ENCODE measurements around the gene CSTPP1.

Gene CSTPP1

DNA sequence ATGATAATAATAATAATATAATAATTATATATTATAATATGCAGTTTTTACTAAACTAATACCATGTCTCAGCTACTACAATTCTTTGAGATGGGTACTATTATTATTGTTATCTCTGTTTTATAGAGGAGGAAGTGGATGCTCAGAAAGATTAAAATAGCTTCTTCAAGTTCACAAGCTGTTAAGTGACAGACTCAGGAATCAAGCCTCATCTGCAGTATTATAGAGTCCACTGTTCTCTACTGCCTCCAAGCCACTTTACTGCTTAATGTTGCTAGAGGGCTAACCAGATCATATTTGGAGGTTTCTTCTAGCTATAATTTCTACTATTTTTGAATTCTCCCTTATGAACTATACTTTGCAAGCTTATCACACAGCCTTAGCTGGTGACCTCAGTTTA, 62.7 kb downstream of the CSTPP1 start:
- no peak for DNase-seq

DNA sequence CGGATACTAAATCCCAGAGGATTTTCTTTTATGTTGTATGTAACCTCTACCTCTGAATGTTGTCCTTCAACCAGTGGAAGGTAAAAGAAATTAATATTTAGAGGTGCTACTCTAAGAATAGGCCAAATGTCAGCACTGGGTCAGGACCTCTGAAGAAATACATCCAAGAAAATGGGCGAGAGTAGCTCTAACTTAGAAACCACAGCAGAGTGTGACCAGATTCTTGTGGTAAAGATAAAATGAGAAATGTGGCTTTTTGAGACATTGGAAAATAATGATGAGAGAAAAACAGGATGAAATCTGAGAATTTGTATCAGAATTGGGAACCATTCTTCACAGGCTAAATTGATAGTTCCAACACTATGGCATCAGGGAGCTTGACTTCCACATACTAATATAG, 63.5 kb downstream of the CSTPP1 start:
- DNase-seq, result no peak

DNA sequence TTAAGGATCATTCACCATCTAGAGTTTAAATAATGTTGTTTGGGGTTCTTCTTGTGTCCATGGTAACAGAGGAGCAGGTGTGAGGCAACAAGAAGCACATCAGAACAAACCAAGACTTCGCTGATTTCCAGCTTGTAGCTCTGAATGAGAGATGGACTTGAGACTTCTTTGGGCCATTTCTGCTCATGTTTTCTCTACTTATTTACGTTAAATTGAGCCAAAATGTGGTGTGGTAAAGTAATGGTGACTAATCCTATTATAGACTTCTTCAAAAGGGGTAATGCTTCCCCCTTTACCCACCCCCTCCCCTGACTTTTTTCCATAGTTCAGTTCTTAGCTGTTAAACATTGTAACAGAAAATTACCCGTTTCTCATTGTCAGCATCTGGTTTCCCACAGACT, 65.2 kb downstream of the CSTPP1 start:
- DNase-seq, result no peak

DNA sequence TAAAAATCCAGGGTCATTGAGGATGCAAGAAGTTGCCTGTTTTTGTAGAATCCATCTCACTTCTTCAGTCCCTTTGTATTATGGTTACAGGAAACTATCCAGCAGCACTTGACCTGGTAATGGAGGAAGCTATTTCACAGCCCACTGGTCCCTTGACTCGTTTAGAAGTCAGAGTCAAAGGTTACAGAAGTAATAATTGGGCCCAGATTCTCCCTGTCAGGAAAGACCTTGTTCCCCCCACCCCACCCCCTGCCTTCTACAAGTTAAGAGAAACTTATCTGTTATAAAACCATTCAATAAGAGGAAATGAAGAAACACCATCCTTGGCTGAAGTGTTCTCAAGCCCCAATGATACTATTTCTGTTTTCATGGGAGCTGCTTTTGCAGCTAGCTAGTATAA, 65.8 kb downstream of the CSTPP1 start:
- DNase-seq, result no peak

DNA sequence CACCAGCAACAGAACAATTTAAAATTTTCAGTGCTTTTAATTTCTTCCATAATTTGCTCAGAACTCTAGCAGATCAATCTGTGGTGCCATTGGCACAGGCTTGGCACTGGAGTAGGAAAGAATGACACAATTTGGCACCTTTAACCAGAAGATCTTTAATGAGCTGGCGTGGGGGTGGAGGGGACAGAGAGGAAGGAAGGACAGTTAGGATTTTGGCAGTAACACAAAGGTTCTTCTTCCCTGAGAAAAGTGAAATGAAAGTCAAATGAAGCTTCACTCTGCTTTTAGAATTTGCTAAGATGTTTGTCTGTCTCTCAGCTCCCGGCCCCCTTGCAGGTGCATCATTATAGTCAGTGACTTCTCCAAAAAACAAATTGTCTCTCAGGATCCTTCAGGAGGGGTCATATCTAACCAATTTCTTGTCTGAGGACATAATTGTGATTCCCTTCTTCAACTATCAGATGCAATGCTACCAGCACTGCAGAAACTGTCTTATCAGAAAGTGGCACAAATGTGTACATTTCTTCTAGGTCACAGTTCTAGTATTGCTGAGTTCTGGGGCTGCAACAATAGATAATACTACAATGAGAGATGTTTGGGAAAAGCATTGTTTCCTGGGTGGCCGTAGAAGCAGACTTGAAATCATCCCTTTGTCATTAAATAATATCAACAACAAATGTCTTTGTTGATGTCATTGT, 66.8 kb downstream of the CSTPP1 start:
- no peak for DNase-seq

DNA sequence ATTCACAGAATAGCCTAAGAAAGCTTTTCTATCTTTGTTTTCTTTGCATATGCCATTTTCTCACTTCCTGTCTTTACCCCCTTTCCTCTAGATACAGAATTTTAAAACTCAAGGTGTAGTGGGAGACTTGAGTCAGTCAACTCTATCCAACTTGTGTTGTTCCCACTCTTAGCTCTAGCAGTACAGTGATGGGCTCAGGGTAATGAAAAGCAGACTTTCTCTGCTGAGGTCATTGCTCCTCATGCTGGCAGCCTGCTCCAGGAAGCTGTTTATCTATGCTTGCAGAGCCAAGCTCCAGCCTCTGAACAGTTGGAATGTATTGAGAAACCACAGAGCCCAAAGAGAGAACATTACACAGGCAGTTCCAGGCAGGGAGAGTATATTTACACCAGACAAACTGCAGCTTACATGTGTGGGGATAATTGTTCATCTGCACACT, 68.1 kb downstream of the CSTPP1 start:
- DNase-seq, result no peak

DNA sequence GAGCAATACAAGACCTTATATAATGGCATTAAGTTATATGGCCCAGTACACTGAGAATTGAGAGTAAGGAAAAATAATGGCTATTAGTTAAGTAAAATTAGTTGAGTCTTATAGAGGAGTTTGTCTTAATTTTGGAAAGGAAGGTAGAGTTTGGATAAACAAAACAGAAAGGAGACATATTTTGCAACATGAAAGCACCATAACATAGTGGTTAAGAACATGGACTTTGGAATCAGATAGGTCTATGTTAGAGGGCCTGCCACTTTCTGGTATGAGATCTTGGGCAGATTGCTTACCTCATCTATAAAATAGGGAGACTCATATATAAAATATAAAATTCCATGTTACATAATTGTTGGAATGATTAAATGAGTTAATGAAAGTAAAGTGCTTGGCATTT, 68.9 kb downstream of the CSTPP1 start:
- no peak for DNase-seq

DNA sequence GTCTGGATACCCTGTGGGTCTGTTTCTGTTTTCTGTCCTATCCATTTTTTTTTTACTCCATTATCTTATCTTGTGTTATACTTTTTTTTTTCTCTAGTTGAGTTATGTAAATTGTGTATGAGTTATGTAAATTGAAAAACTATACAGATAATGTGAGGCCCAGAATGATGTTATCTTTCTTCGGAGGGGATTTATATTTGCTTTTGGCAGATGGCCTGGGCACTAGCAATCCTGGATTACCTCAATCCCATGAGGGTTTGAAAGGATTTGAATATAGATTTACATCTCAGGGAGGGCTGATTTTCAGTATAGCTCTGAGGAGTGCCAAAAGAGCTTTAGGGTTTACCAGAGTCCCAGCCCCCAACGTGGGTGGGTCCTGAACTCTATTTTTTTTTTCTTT, 71.0 kb downstream of the CSTPP1 start:
- no peak for DNase-seq

DNA sequence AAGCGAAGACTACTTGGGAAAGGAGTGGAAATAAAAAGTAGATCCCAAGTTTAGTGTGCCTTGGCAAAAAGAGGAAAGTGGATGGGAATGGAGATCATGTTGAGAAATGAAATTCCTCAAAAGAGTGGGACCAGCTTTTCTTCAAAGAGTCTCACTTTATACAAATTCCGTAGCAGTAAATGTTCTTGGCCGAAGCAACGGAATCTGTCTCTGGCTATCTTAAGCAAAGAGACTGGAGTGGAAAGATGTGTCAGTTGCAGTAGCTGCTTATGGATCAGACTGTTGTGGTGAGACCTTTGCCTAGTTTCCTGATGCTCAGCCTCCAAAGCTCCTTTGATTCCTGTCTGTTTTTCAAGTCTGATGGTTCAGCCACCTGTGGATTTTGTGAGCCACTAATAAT, 73.6 kb downstream of the CSTPP1 start:
- no peak for DNase-seq

DNA sequence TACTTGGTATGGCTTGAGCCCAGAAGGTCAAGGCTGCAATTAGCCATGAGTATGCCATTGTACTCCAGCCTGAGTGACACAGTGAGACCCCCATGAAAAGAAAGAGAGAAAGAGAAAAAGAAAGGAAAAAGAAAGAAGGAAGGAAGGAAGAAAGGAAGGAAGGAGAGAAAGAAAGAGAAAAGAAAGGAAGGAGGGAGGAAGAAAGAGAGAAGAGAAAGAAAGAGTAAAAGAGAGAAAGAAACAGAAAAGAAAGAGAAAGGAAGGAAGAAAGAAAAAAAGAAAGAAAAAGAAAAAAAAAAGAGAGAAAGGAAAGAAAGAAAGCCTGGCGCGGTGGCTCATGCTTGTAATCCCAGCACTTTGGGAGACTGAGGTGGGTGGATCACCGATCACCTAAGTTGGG, 77.5 kb downstream of the CSTPP1 start:
- no peak for DNase-seq

DNA sequence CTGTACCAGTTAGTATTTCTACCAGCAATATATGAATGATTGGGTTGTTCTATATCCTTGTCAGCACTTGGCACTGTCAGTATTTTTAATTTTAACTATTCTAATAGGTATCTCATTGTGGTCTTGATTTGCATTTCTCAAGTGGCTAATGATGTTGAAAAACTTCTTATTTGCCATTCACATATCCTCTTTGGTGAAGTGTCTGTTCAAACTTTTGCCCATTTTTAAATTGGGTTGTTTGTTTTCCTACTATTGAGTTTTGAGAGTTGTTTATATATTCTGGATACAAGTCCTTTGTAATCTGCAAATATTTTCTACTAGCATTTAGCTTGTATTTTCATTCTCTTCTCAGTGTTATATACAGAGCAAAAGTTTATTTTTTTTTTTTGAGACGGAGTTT, 82.1 kb downstream of the CSTPP1 start:
- DNase-seq, result no peak

DNA sequence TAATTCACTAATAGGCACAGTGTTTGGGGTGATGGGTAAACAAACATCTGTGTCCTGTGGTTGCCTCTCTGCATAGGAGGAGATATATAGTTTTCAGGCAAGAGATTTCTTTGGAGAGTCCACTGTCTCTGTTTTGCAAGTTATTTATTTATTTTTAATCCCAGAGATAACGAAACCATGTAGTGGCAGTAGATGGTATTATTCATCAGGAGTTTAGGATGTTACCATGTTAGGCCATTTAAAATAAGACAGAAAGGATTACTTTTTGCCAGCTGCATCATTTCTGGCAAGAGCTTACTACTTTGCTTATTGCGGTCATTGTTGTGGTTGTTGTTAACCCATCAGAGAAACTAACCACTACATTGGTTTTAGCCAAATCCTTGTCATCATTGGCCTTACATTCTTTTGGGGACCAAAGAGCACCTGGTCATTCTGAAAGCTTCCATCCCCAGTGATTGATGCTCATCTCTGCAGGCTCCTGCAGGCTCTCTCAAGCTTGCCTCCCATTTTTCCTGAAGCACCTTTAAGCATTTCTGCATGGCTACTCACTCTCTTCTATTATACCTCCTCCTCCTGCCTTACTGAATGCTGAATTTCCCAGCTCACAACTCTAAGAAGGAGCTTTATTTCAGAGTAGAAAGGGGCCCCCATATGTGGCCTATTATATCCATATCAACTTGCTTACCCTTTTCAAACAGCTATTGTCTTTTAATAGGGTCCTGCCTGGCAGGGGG, 84.4 kb downstream of the CSTPP1 start:
- no peak for DNase-seq

DNA sequence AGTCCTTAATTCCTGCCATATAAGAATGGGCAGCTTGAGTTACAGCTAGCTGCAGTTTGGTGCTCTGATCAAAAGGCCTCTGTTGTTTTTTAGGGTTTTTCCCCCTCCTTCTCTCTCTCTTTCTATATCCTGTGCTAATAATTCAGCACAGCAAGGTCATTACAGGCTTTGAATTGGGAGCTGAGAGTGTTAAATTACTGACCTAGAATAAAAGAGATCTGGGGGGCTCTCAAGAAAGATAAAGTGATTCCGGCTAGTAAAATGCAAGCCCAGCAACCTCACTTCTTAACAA, 84.9 kb downstream of the CSTPP1 start:
- no peak for DNase-seq

DNA sequence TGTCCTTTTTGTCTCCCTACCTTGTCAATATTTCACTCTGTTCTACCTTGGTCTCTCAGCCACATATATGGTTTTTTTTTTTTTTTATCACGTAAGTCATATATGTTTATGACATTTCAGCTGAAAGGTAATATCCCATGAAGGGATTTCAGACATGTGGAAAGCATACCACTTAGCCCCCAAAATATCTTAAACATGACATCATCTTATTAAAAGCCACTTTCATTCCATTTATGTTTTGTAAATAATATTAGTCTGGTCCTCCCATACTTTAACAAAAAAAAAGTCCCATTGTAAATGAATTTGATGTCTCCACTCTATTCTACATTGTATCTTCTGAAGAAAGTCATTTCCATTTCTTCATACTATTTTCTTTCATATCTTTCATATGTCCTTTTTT, 85.4 kb downstream of the CSTPP1 start:
- DNase-seq, result no peak

DNA sequence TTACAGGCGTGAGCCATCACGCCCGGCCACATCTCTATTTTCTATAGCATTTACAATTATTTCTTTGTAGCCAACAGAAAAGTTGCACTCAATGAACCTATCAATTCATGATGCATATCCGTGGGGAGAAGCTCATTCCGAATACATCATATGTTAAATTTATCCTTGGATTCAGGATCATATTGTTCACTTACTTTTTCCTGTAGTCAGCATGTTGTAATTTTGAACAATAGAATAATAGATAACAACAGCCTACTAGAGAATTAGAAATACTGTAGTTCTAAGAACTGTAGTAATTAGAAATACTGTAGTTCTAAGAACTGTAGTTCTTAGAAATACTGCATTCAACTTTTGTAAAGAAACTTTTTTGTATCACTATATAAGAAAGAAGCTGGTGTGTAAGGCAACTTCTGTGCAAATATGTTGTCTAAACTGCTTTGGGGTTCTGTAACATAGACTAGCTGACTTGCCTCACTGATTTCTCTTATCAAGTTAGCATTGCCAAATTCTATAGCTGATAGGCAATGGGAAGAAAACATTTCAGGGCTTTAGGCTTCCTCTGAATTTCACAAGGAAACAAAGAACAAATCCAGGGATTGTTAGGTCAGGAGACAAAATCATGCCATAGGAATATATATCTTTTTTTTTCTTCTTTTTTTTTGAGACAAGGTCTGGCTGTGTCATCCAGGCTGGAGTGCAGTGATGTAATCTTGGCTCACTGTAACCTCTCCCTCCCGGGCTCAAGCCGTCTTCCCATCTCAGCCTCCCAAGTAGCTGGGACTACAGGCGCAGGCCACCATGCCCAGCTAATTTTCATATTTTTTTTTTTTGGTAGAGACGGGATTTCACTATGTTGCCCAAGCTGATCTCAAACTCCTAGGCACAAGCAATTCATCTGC, 91.9 kb downstream of the CSTPP1 start:
- no peak for DNase-seq

DNA sequence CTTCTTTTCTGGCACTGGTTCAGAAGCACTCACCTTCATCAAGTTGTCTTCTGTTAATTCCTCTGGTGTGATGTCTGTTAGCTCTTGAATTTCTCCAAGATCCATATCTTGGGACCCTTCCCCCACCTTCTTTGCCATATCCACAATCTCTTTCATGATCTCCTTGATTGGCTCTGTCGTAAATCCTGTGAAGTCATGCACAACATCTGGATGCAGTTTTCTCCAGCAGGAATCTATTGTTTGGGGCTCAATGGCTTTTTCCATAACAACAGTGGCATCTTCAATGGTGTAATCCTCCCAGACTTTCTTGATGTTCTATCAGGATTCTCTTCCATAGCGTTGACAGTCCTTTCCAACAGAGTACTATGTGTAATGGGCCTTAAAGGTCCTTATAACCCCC, 96.9 kb downstream of the CSTPP1 start:
- DNase-seq, result no peak

DNA sequence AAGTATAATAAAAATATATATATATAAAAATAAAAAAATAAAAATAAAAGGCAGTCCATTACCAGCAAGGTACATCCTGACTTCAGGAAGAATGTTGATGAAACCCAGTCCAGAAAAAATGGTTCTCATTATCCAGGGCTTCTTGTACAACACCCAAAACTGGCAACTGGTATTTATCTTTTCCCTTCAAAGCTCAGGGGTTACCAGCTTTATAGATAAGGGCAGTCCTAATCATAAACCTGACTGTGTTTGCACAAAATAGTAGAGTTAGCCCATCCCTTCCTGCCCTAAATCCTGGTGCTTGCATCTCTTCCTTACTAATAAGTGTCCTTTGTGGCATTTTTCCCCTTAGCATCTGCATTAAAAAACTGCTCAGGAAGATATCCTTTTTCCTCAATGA, 97.5 kb downstream of the CSTPP1 start:
- no peak for DNase-seq

DNA sequence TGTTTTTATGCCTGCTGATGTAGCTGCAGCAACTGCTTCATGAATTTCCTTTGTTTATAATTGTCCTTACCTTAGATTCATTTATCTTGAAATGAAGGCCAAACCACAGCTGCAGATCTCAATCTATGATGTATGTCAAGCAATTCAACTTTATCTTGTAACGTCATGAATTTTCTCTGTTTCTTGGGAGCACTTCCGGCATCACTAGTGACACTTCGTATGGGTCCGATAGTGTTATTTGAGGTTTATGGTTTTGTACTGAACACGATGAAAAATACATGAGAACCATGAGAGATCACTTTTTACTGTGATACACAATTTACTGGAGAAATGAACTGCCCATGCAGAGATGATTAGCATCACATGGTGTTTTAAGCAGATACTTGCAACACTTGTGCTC, 98.5 kb downstream of the CSTPP1 start:
- no peak for DNase-seq

DNA sequence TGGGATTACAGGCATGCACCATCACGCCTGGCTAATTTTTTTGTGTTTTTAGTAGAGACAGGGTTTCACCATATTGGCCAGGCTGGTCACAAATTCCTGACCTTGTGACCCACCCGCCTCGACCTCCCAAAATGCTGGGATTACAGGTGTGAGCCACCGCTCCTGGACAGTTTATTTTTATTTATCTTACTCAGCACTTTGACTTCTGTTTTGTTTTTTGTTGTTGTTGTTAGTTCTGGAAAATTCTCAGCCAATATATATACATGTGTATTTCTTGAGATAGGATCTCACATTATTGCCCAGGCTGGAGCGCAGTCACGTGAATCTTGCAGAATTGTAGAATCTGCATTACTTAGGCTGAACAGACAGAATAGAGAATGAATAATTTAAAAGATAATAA, 107.6 kb downstream of the CSTPP1 start:
- no peak for DNase-seq

DNA sequence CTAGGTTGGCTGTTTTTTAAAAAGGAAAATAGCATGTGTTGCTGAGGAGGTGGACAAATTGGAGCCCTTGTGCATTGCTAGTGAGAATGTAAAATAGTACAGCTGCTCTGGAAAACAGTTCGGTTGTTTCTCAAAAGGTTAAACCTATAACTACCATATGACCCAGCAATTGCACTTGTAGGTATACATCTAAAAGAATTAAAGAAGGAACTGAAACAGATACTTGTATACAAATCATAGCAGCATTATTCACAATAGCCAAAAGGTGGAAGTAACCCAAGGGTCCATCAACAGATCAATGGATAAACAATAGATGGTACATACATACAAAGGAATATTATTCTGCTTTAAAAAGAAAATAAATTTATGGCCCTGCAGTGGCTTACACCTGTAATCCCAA, 111.4 kb downstream of the CSTPP1 start:
- DNase-seq, result no peak

DNA sequence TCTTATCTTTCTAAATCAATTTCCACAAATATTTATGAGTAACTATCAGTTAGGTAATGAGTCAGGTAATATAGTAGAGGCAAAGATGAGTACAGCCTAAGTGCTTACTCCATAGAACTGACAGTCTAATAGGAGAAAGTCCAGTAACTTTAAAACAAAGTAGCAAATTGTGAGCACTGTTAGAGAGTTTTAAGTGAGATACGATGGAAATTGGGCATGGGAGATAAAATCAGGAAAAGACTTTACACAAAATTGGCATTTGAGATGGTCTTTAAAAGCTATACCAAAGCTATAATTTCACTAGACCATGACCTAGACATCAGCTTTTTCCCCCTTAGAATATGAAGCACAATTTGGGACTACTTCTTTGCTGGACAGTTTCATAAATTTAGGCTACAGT, 113.7 kb downstream of the CSTPP1 start:
- DNase-seq, result no peak

DNA sequence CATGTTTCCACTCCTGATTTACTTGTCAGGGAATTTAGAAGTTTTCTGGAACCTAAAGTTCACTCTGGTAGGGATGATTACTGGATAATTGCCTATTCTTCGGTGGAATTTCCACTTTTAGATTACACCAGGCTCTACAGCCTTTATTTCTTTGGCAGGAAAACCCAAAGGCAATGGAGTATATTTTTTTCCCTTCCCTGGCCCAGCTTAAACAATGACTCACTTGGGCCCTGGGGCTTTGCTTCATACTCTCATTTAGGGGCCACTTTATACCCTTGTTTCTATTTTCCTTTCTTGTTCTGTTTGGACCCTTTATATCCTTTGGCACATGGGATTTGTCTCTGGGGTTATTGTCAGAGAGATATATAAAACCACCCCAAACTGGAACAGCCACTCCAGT, 114.7 kb downstream of the CSTPP1 start:
- DNase-seq, result no peak

DNA sequence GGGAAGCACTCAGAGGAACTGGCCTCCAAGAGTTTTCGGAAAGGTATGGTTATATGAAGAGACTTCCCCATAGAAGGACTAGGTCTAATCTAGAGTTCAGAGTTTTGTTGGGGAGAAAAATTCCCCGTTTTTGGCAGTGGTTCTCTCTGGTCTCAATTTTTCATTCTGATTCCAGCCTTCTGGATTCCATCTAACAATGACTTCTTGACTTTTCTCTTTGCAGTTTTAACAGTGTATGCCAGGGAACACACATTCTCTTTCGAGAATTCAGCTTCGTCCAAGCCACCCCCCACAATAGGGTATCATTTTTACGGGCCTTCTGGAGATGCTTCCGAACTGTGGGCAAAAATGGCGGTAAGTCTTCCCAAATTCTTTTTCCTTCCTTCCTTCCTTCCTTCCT, 115.6 kb downstream of the CSTPP1 start:
- DNase-seq, result no peak

DNA sequence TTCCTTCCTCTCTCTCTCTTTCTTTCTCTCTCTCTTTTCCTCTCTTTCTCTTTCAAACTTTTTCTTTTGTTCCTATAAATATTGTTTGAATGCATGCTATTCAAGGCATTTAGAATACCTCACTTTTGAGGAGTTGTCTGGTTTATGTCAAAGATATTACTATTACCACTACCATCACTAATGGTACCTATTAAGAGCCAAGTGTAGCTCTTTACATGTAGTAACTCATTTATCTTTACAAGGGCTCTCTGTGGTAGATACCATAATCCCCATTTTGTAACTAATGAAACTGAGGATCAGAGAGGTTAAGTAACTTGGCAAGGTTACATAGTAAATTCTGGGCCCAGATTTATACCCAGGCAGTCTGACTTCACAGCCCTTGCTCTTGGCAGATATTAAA, 116.0 kb downstream of the CSTPP1 start:
- DNase-seq, result no peak

Data from SIG-M5 (cell line).